Erythroblast (primary cell): ENCODE data around the gene CREM.

ENCODE experiments used
- DNase-seq, 2 experiments: peaks; one replicate each; lab custom pipeline; 2025; lab: John Stamatoyannopoulos, UW
- GATA1 ChIP-seq: IDR thresholded peaks from 2 replicates; pipeline ENCODE4 v1.6.1; 2011; ENCODE audit warnings: low read depth, mild to moderate bottlenecking, control low read depth, low read length, moderate library complexity
- POLR2A ChIP-seq: IDR thresholded peaks from 2 replicates; pipeline ENCODE4 v1.6.1; 2011; ENCODE audit warnings: mild to moderate bottlenecking, low read length

The CREM gene

GRCh38 chr10:35160743-35161142 is 34.1 kb downstream of the CREM start:
- DNase-seq, result no peak

GRCh38 chr10:35161906-35162305 is 35.3 kb downstream of the CREM start:
- no peak for TF ChIP-seq GATA1
- TF ChIP-seq POLR2A, result no peak

More at GRCh38 chr10:35160743-35161142, 34.1 kb downstream of the CREM start:
- TF ChIP-seq GATA1 (no peak), POLR2A (no peak)

GRCh38 chr10:35165136-35165535 is 38.5 kb downstream of the CREM start:
- no peak for TF ChIP-seq GATA1
- no peak for DNase-seq

More at GRCh38 chr10:35161906-35162305, 35.3 kb downstream of the CREM start:
- DNase-seq, result no peak

- no peak for DNase-seq
- no peak for TF ChIP-seq GATA1
- TF ChIP-seq POLR2A, result no peak
Observed at GRCh38 chr10:35165811-35166210, 39.2 kb downstream of the CREM start.

GRCh38 chr10:35166607-35167006 is 40.0 kb downstream of the CREM start:
- TF ChIP-seq GATA1, result no peak
- no peak for TF ChIP-seq POLR2A
- DNase-seq, result no peak

- no peak for DNase-seq
- no peak for TF ChIP-seq POLR2A
- TF ChIP-seq GATA1, result no peak
Observed at GRCh38 chr10:35167342-35167741, 40.7 kb downstream of the CREM start.

GRCh38 chr10:35172146-35172545 is 45.5 kb downstream of the CREM start:
- TF ChIP-seq POLR2A (no peak), GATA1 (no peak)
- DNase-seq, result no peak

- TF ChIP-seq POLR2A (no peak), GATA1 (no peak)
- DNase-seq, result no peak
Observed at GRCh38 chr10:35172574-35172973, 45.9 kb downstream of the CREM start.

- no peak for TF ChIP-seq POLR2A
- no peak for TF ChIP-seq GATA1
- DNase-seq, result no peak
Observed at GRCh38 chr10:35178331-35178730, 51.7 kb downstream of the CREM start.

GRCh38 chr10:35182631-35183510 is 56.2 kb downstream of the CREM start:
- TF ChIP-seq POLR2A, result no peak
- no peak for TF ChIP-seq GATA1
- no peak for DNase-seq

GRCh38 chr10:35184527-35185171 is 58.0 kb downstream of the CREM start:
- DNase-seq, result no peak
- TF ChIP-seq POLR2A (no peak), GATA1 (no peak)

- TF ChIP-seq POLR2A, result no peak
- no peak for TF ChIP-seq GATA1
- no peak for DNase-seq
Observed at GRCh38 chr10:35185260-35186034, 58.8 kb downstream of the CREM start.

GRCh38 chr10:35188954-35189353 is 62.3 kb downstream of the CREM start:
- TF ChIP-seq POLR2A (no peak), GATA1 (no peak)
- DNase-seq, result no peak

- no peak for DNase-seq
- TF ChIP-seq POLR2A, result no peak
- TF ChIP-seq GATA1, result no peak
Observed at GRCh38 chr10:35191523-35191922, 64.9 kb downstream of the CREM start.
